ENCODE results near the gene FREM1. TPM values are rescaled to one million over a fixed set of nuclear protein-coding genes. Genes with fewer than 3 reads are reported as not detected.

Gene FREM1
- polyA plus RNA-seq, 10 donors, result 20.0 to 50.5 (median 25.3) TPM

DNA sequence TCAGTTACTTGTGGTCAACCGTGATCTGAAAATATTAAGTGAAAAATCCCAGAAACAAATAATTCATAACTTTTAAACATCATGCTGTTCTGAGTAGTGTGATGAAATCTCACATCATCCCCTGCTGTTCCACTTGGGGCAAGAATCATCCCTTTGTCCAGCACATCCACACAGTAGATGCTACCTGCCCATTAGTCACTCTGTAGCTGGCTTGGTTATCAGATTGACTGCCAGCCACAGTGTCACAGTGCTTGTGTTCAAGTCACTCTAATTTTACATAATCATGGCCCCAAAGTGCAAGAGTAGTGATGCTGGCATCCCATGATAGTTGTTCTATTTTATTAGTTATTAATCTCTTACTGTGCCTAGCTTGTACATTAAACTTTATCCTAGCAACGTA lies 148.6 kb downstream of the FREM1 start:
- no peak for DNase-seq

- no peak for DNase-seq
Measured at GRCh38 chr9:14760060-14760459, 150.2 kb downstream of the FREM1 start.

- DNase-seq, result peak; percentile 29 to 57 (median 43)
Measured at GRCh38 chr9:14756291-14756690, 153.9 kb downstream of the FREM1 start.

DNA sequence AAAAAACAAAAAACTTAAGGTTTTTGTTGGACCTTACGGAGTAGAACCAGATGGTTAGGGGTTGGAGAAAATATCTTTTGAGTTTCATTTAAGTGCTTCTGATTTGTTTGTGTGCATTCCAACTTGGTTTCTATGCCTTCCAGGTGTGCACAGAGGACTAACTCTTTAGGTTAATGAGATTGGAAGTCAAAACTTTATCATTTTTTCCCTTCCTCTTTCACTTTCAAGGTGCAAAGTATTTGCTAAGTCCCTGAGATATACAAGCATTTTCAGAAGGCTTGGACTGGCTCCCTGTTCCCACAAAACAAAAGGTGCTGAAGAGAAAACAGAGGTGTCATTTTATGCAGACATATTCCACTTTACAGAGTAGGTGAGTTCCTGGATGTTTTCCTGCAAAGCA lies 157.4 kb downstream of the FREM1 start:
- DNase-seq, result no peak

GRCh38 chr9:14752271-14752670 lies 158.0 kb downstream of the FREM1 start:
- peak in 2 of 3 donors; percentile 37 to 62 for DNase-seq

GRCh38 chr9:14750821-14751220 lies 159.4 kb downstream of the FREM1 start:
- peak; percentile 68 to 87 (median 71) for DNase-seq

- peak in 2 of 3 donors; percentile 22 to 58 for DNase-seq
Measured at GRCh38 chr9:14749741-14750211, 160.5 kb downstream of the FREM1 start.

DNA sequence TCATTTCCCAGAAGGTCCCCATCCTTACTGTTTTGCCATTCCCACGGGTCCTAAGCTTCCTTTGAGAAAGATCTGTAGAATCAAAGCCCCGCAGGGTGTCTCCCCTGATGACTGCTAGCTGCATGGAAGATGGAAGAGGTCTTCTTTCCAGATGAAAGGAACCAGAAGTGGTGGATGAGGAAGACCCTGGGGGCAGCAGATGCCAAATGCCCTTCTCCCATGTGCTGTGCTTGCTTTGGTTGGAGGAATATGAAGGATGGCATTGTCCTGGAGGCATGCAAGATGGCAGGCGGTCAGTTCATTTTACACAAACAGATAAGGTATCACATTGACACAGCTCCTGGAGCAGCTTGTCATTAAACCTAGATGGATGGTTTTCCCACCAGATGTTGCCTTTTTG lies 161.9 kb downstream of the FREM1 start:
- DNase-seq, result no peak

DNA sequence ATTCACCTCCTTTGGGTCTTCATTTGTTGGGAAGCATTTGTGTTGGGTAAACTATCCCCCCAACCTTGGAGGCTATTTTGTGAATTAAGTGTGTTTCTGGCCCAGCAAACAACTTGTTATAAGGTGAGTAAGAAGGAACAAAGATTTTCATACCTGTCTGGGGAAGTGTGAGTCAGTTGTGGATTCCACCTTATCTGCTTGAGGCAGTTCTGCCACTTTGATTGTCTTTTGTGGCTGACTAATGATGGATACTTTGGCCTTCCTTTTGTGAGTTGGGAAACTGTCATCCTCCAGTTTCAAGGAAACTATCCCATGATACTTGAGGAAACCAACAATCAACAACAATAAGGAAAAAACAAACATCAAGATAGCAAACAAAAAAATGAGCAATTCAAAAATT lies 163.1 kb downstream of the FREM1 start:
- DNase-seq, result no peak

DNA sequence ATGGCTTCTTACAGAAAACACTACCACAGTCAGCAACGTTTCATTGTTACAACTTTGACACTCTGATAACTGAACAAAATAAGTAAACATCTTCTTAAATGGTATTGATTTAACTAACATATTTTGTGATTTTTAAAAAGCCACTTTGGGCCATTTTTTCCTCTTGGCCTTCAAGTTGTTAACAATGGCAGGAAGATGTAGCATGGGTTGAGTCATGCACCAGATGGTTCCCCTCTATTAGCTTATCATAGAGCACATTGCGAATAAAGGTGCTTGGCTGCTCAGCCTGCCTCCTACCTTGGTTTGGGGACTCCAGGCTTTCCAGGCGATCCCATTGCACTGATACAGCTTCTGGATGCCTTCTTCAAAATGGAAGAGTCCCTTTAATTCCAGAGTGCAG lies 163.6 kb downstream of the FREM1 start:
- no peak for DNase-seq

- no peak for DNase-seq
Measured at GRCh38 chr9:14744768-14745167, 165.5 kb downstream of the FREM1 start.

DNA sequence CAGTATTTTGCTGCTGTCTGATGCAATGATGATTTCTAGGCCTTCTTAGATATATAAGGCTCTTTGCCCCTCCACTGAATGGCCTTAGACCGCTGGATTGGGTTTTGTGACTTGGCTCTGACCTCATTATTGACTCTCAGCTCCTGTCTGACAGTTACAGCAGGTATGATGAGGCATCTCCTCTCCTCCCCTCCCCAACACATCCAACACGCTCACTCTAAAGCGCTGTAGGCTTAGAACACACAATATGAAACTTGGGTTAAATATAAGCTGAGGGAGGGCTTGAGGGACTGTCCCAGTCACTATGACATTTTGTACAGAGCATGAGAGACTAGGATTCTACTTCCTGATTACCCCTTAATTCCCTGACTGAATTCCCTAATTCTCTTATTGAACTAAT lies 168.9 kb downstream of the FREM1 start:
- DNase-seq, result no peak

DNA sequence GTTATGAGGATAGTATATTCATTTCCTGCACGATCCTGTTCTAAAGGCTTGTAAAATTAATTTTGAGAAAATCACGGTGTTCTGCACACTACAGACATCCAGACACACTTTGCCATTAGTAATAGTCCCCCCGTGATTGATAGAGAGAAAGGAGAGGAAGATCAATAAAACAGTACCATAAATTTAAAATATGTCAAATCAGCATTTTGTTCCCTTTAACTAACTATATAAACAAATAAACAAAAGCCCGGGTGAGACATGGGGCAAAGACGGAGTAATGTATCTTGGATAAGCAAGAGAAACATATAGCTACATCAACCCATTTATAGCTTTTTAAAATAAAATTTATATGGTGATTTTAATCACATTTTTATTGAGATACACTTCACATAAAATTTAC lies 177.1 kb downstream of the FREM1 start:
- DNase-seq, result no peak

- no peak for DNase-seq
Measured at GRCh38 chr9:14731294-14731981, 178.8 kb downstream of the FREM1 start.

DNA sequence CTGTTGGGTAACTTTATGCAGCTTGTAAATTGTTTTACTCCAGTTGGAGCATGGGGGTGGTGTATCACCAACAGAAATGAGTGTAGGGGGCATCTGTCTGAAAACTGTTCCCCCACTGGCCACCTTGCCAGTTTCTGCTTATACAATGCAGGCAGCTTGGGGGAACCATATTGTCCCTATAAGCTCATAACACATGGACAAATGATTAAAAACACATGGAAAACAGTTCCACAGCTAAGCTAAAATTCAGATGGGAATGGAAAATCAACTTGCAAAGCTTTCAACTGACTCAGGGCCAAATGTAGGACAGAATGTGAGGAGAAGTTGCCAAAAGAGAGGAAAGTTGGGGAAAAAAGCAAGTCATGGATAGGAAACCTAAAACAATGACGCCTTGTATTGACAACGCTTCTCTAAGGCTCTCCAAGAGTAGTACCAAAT lies 179.7 kb downstream of the FREM1 start:
- DNase-seq, result peak; percentile 83 to 96 (median 91)

DNA sequence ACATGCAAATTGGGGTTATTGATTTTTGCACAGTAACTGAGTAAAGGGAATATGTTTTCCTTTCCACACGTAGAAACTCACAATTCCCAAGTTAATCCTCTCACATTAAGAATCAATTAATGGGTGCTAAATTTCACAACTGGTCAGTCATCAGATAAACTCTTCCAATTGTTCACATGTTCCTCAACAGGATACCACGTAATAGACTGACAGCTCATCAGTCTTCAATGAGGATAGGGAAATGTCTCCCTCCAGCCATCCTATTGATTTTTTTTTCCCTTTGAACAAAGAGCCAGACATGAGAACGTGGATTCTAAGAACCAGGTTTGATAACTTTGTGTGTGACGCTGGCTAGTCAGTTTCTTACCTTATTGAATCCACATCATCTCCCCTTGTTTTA lies 186.9 kb downstream of the FREM1 start:
- no peak for DNase-seq

GRCh38 chr9:14722391-14723035 lies 187.7 kb downstream of the FREM1 start, which contains the start of gene CER1:
CER1 (minus strand) TSS chr9:14722733; CDS start chr9:14722672, 61 bp downstream.
- DNase-seq, result no peak

- no peak for DNase-seq
Measured at GRCh38 chr9:14719231-14719923, 190.9 kb downstream of the FREM1 start.

DNA sequence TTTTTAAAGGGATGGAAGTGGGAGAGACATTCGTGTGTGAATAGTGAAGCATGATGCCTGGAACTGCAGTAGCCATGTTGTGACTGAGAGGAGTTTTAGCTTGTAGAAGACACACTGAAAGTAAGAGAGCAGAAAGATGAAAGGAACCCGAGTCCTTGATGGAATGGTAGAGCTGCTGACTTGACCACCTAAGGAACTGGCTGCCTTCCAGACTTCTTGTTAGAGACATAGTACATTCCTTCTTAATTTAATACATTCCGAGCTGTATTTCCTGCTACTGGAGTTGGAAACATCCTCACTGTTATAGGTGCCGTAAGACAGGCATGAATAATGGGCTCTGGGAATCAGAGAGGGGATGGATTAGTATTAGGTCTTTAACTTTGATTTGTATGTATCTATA lies 195.1 kb downstream of the FREM1 start:
- peak in 1 of 3 donors; percentile 7 for DNase-seq

GRCh38 chr9:14713187-14713767 lies 197.0 kb downstream of the FREM1 start:
- no peak for DNase-seq

DNA sequence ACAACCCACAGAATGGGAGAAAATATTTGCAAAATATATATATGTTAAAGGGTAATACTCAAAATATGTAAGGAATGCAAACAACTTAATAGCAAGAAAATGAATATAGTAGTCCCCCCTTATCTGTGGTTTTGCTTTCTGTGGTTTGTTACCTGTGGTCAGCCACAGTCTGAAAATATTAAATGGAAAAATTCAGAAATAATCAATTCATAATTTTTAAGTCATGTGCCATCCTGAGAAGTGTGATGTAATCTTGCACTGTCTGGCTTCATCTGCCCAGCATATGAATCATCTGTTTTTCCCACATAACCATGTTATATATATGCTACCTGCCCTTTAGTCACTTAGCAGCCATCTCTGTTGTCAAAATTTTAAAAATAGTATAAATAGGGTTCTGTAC lies 199.4 kb downstream of the FREM1 start:
- DNase-seq, result peak in 1 of 3 donors; percentile 57

GRCh38 chr9:14706530-14707140 lies 203.6 kb downstream of the FREM1 start:
- DNase-seq, result no peak
